ENCODE data around the gene FRMD5. TPM values are rescaled to one million over a fixed set of nuclear protein-coding genes. Genes with fewer than 3 reads are reported as not detected.
"Not testable (repeated sequence)": the region's sequence is repeated elsewhere in the genome, so short reads cannot be mapped to it uniquely, and the experiment has no call there.

Gene FRMD5
- total RNA-seq, 2 donors from 2014 or later: not detected

GRCh38 chr15:44069489-44069888 is 125.6 kb downstream of the FRMD5 start:
- H3K4me3 Mint-ChIP-seq: no peak overlapping the region
- H3K4me1 Mint-ChIP-seq (ENCODE audit: low read depth in 2 of 2): peaks cover 4 to 5% of the 10 kb centered on the region in 2 donors
- DNase-seq (ENCODE audit: low spot score) (no peak), ATAC-seq (no peak)
- H3K27me3 Mint-ChIP-seq: peaks cover 27 to 38% of the 10 kb centered on the region in 2 donors
- H3K27ac Mint-ChIP-seq: no peak overlapping the region
- H3K9me3 Mint-ChIP-seq: no peaks in the 10 kb centered on the region
- H3K36me3 Mint-ChIP-seq: no peaks in the 10 kb centered on the region

GRCh38 chr15:44068347-44068746 is 126.7 kb downstream of the FRMD5 start:
- Mint-ChIP-seq H3K27ac (no peak overlapping the region), H3K27me3 (peaks cover 27 to 38% of the 10 kb centered on the region in 2 donors), H3K4me1 (ENCODE audit: low read depth in 2 of 2) (peaks cover 4 to 5% of the 10 kb centered on the region in 2 donors), H3K4me3 (no peak overlapping the region), H3K36me3 (no peaks in the 10 kb centered on the region), H3K9me3 (no peaks in the 10 kb centered on the region)
- ATAC-seq (no peak), DNase-seq (ENCODE audit: low spot score) (no peak)

GRCh38 chr15:44066211-44066827 is 128.8 kb downstream of the FRMD5 start:
- no peak for ATAC-seq
- Mint-ChIP-seq H3K9me3 (no peaks in the 10 kb centered on the region), H3K4me1 (ENCODE audit: low read depth in 2 of 2) (peaks cover 4 to 5% of the 10 kb centered on the region in 2 donors), H3K27me3 (peaks cover 27 to 38% of the 10 kb centered on the region in 2 donors), H3K36me3 (no peaks in the 10 kb centered on the region), H3K27ac (no peak overlapping the region), H3K4me3 (no peak overlapping the region)
- peak; percentile 81 for DNase-seq (ENCODE audit: low spot score)

GRCh38 chr15:44064706-44065105 is 130.4 kb downstream of the FRMD5 start:
- H3K4me3 Mint-ChIP-seq: no peak overlapping the region
- DNase-seq (ENCODE audit: low spot score): no peak
- H3K9me3 Mint-ChIP-seq: no peaks in the 10 kb centered on the region
- peaks cover 4 to 5% of the 10 kb centered on the region in 2 donors for H3K4me1 Mint-ChIP-seq (ENCODE audit: low read depth in 2 of 2)
- H3K36me3 Mint-ChIP-seq: no peaks in the 10 kb centered on the region
- no peak for ATAC-seq
- H3K27ac Mint-ChIP-seq: no peak overlapping the region
- peaks cover 27 to 38% of the 10 kb centered on the region in 2 donors for H3K27me3 Mint-ChIP-seq

- Mint-ChIP-seq H3K4me1 (ENCODE audit: low read depth in 2 of 2) (peaks cover 0 to 5% of the 10 kb centered on the region in 2 donors), H3K36me3 (no peaks in the 10 kb centered on the region), H3K9me3 (no peaks in the 10 kb centered on the region), H3K27ac (no peak overlapping the region), H3K4me3 (no peak overlapping the region), H3K27me3 (peaks cover 18 to 36% of the 10 kb centered on the region in 2 donors)
- ATAC-seq (no peak), DNase-seq (ENCODE audit: low spot score) (no peak)
Observed at GRCh38 chr15:44058126-44058525, 136.9 kb downstream of the FRMD5 start.

- H3K27ac Mint-ChIP-seq: no peak overlapping the region
- no peak for ATAC-seq
Observed at GRCh38 chr15:44045661-44046060, 149.4 kb downstream of the FRMD5 start.

GRCh38 chr15:44045217-44045616 is 149.9 kb downstream of the FRMD5 start:
- Mint-ChIP-seq H3K27ac (no peak overlapping the region), H3K4me1 (ENCODE audit: low read depth in 2 of 2) (no peaks in the 10 kb centered on the region), H3K27me3 (peaks cover 32 to 47% of the 10 kb centered on the region in 2 donors), H3K9me3 (no peaks in the 10 kb centered on the region), H3K4me3 (no peak overlapping the region), H3K36me3 (no peaks in the 10 kb centered on the region)
- ATAC-seq (no peak), DNase-seq (ENCODE audit: low spot score) (no peak)

More at GRCh38 chr15:44045661-44046060, 149.4 kb downstream of the FRMD5 start:
- no peak for DNase-seq (ENCODE audit: low spot score)
- H3K27me3 Mint-ChIP-seq: peaks cover 31 to 42% of the 10 kb centered on the region in 2 donors
- no peaks in the 10 kb centered on the region for H3K36me3 Mint-ChIP-seq
- H3K4me3 Mint-ChIP-seq: no peak overlapping the region
- H3K4me1 Mint-ChIP-seq (ENCODE audit: low read depth in 2 of 2): no peaks in the 10 kb centered on the region
- H3K9me3 Mint-ChIP-seq: no peaks in the 10 kb centered on the region

- H3K9me3 Mint-ChIP-seq: peaks cover 3% of the 10 kb centered on the region
- ATAC-seq: no peak
- H3K27me3 Mint-ChIP-seq: peaks cover 32 to 49% of the 10 kb centered on the region in 2 donors
- no peak overlapping the region for H3K27ac Mint-ChIP-seq
- DNase-seq (ENCODE audit: low spot score): no peak
- no peaks in the 10 kb centered on the region for H3K36me3 Mint-ChIP-seq
- H3K4me1 Mint-ChIP-seq (ENCODE audit: low read depth in 2 of 2): no peaks in the 10 kb centered on the region
- H3K4me3 Mint-ChIP-seq: no peak overlapping the region
Observed at GRCh38 chr15:44038755-44039191, 156.3 kb downstream of the FRMD5 start.

GRCh38 chr15:44035781-44036699 is 159.0 kb downstream of the FRMD5 start:
- Mint-ChIP-seq H3K9me3 (peaks cover 3% of the 10 kb centered on the region), H3K36me3 (no peaks in the 10 kb centered on the region), H3K27me3 (peaks cover 11 to 43% of the 10 kb centered on the region in 2 donors), H3K4me1 (ENCODE audit: low read depth in 2 of 2) (no peaks in the 10 kb centered on the region), H3K27ac (no peak overlapping the region), H3K4me3 (no peak overlapping the region)
- ATAC-seq (no peak), DNase-seq (ENCODE audit: low spot score) (no peak)

GRCh38 chr15:44034933-44035624 is 160.0 kb downstream of the FRMD5 start:
- Mint-ChIP-seq H3K4me3 (no peak overlapping the region), H3K4me1 (ENCODE audit: low read depth in 2 of 2) (no peaks in the 10 kb centered on the region), H3K27me3 (peaks cover 10 to 43% of the 10 kb centered on the region in 2 donors), H3K36me3 (no peaks in the 10 kb centered on the region), H3K9me3 (peaks cover 3% of the 10 kb centered on the region), H3K27ac (no peak overlapping the region)
- no peak for ATAC-seq
- no peak for DNase-seq (ENCODE audit: low spot score)

- no peaks in the 10 kb centered on the region for H3K36me3 Mint-ChIP-seq
- no peak overlapping the region for H3K27ac Mint-ChIP-seq
- H3K27me3 Mint-ChIP-seq: peaks cover 7 to 37% of the 10 kb centered on the region in 2 donors
- H3K9me3 Mint-ChIP-seq: no peaks in the 10 kb centered on the region
- no peak overlapping the region for H3K4me3 Mint-ChIP-seq
- no peak for DNase-seq (ENCODE audit: low spot score)
- H3K4me1 Mint-ChIP-seq (ENCODE audit: low read depth in 2 of 2): no peaks in the 10 kb centered on the region
- no peak for ATAC-seq
Observed at GRCh38 chr15:44034334-44034733, 160.7 kb downstream of the FRMD5 start.

GRCh38 chr15:44033894-44034293 is 161.2 kb downstream of the FRMD5 start:
- Mint-ChIP-seq H3K27ac (no peak overlapping the region), H3K36me3 (no peaks in the 10 kb centered on the region), H3K9me3 (no peaks in the 10 kb centered on the region), H3K4me3 (no peak overlapping the region), H3K27me3 (peaks cover 7 to 36% of the 10 kb centered on the region in 2 donors), H3K4me1 (ENCODE audit: low read depth in 2 of 2) (no peaks in the 10 kb centered on the region)
- DNase-seq (ENCODE audit: low spot score): no peak
- ATAC-seq: no peak

- not testable (repeated sequence) for H3K4me1 Mint-ChIP-seq (ENCODE audit: low read depth in 2 of 2); DNase-seq (ENCODE audit: low spot score); H3K27ac Mint-ChIP-seq; ATAC-seq; H3K9me3 Mint-ChIP-seq; H3K4me3 Mint-ChIP-seq; H3K36me3 Mint-ChIP-seq
- peaks cover 11 to 45% of the 10 kb centered on the region in 2 donors for H3K27me3 Mint-ChIP-seq
Observed at GRCh38 chr15:44032820-44033219, 162.3 kb downstream of the FRMD5 start.

All from natural killer cell treated with Interleukin-12 subunit alpha and Interleukin-12 subunit beta and Interleukin-15 and Interleukin-18, amount 100 ng/mL, for 72 hours (primary cell).